Transverse colon (tissue), 3 donors: ENCODE measurements around the gene RALGAPA2.

Source experiments
- EP300 ChIP-seq: sonication (generic); formaldehyde crosslinking; IDR thresholded peaks from one replicate; pipeline ENCODE4 v1.6.1; 2017; ENCODE audit warnings: antibody characterized with exemption, low read depth
- TF ChIP-seq, protein P1 (sequence below), 5 experiments: fragments of 200-600 bp in 3 of 5; fragments of 450-650 bp in 2 of 5; sonication (generic) in 3 of 5; IDR thresholded peaks; 1 replicate in 2 of 5; 2 replicates in 3 of 5; pipeline ENCODE4 v1.5.1; 2016 to 2017; ENCODE audit warnings: antibody characterized with exemption in 5 of 5, inconsistent platforms in 3 of 5, mild to moderate bottlenecking in 2 of 5, moderate library complexity in 1 of 5

- TF ChIP-seq EP300 = no peak
- TF ChIP-seq, protein P1, sequence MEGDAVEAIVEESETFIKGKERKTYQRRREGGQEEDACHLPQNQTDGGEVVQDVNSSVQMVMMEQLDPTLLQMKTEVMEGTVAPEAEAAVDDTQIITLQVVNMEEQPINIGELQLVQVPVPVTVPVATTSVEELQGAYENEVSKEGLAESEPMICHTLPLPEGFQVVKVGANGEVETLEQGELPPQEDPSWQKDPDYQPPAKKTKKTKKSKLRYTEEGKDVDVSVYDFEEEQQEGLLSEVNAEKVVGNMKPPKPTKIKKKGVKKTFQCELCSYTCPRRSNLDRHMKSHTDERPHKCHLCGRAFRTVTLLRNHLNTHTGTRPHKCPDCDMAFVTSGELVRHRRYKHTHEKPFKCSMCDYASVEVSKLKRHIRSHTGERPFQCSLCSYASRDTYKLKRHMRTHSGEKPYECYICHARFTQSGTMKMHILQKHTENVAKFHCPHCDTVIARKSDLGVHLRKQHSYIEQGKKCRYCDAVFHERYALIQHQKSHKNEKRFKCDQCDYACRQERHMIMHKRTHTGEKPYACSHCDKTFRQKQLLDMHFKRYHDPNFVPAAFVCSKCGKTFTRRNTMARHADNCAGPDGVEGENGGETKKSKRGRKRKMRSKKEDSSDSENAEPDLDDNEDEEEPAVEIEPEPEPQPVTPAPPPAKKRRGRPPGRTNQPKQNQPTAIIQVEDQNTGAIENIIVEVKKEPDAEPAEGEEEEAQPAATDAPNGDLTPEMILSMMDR (IDR thresholded peaks at IDR 0.05) = peak in 2 of 5 experiments; percentile 11 to 17
Measured at GRCh38 chr20:20712474-20713243, at the start of gene RALGAPA2.
